Right atrium auricular region (tissue), 2 donors: ENCODE measurements around the gene MMGT1. TPM values are rescaled to one million over a fixed set of nuclear protein-coding genes. Genes with fewer than 3 reads are reported as not detected.

Experiments used
- DNase-seq: peaks from one replicate; pipeline ENCODE4 v3.0.0-alpha.2; 2019; ENCODE audit warnings: low spot score
- H3K27ac ChIP-seq, 2 donors: fragments of 200-600 bp; sonication (generic); 1 replicate in 1 of 2; 2 replicates in 1 of 2; pipeline ENCODE4 v1.5.1; 2016 to 2019
- H3K27me3 ChIP-seq, 2 donors: fragments of 200-600 bp; sonication (generic); one replicate each; pipeline versions ENCODE4 v1.5.1 to v1.6.0; 2017 to 2019
- H3K36me3 ChIP-seq: fragments of 200-600 bp; sonication (generic); one replicate; pipeline ENCODE4 v1.5.1; 2016
- H3K4me1 ChIP-seq, 2 donors: fragments of 200-600 bp; sonication (generic); one replicate each; pipeline versions ENCODE4 v1.5.1 to v1.6.0; 2017 to 2019
- H3K4me3 ChIP-seq, 2 donors: fragments of 200-600 bp; sonication (generic); 1 replicate in 1 of 2; 2 replicates in 1 of 2; pipeline ENCODE4 v1.5.1; 2017 to 2019; ENCODE audit warnings: mild to moderate bottlenecking in 1 of 2, moderate library complexity in 1 of 2
- H3K9me3 ChIP-seq, 2 donors: fragments of 200-600 bp; sonication (generic); one replicate each; pipeline ENCODE4 v1.5.1; 2019
- CTCF ChIP-seq, 2 donors: fragments of 200-600 bp; sonication (generic); IDR thresholded peaks; one replicate each; pipeline ENCODE4 v1.5.1; 2019; ENCODE audit warnings: antibody characterized with exemption in 2 of 2
- total RNA-seq, 2 donors: library from RNA; depleted of rRNA; stranded (reverse); fragments of >200 nt; gene quantifications; one replicate each; pipeline ENCODE4 v1.1.0, GENCODE V29; 2016

The MMGT1 gene
- total RNA-seq: 10 to 100 TPM; 24.0 to 27.6 TPM

- TF ChIP-seq CTCF (IDR thresholded peaks at IDR 0.05): no peak
- Histone ChIP-seq H3K4me3 (peak within 1 kb of the TSS; percentile 59 to 62), H3K27me3 (peaks cover 0 to 4% of the 10 kb centered on the region in 2 donors), H3K36me3 (no peaks in the 10 kb centered on the region), H3K9me3 (no peaks in the 10 kb centered on the region), H3K4me1 (peaks cover 0 to 13% of the 10 kb centered on the region in 2 donors), H3K27ac (peak within 1 kb of the TSS; percentile 85 to 93)
- DNase-seq: peak; percentile 84
Observed at GRCh38 chrX:135973548-135974278, at the start of gene MMGT1. Gene MMGT1, minus strand, starts transcription at chrX:135973988. Its CDS starts 313 bp downstream, at chrX:135973675.

GRCh38 chrX:136021903-136022302, 48.1 kb upstream of the MMGT1 start:
- Histone ChIP-seq H3K9me3 (no peaks in the 10 kb centered on the region), H3K36me3 (no peaks in the 10 kb centered on the region), H3K4me1 (no peaks in the 10 kb centered on the region), H3K27me3 (no peaks in the 10 kb centered on the region), H3K4me3 (no peak overlapping the region), H3K27ac (no peak overlapping the region)
- no peak for TF ChIP-seq CTCF (IDR thresholded peaks at IDR 0.05)
- no peak for DNase-seq

DNA sequence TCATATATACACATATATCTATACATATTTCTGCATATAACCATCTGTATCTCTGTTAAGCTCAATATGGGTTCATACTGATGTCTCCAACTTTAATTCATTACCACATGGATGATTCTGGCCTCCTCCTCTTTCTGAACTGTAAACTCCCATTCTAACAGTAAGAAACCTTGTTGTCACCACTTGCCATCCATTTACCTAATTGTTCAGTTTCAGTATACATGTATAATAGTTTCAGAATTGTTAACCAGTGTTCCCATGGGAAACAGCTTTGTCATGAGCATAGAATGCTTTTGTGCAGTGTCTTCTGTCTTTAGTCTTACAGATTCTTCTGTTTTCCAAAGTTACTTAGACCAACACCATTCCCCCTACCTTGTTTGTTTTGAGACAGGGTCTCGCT, 47.4 kb upstream of the MMGT1 start:
- no peaks in the 10 kb centered on the region for H3K9me3 ChIP-seq
- no peak for DNase-seq
- H3K27ac ChIP-seq: no peak overlapping the region
- H3K4me1 ChIP-seq: no peaks in the 10 kb centered on the region
- no peaks in the 10 kb centered on the region for H3K27me3 ChIP-seq
- no peak for TF ChIP-seq CTCF (IDR thresholded peaks at IDR 0.05)
- no peak overlapping the region for H3K4me3 ChIP-seq
- H3K36me3 ChIP-seq: no peaks in the 10 kb centered on the region

GRCh38 chrX:136019226-136019625, 45.4 kb upstream of the MMGT1 start:
- no peaks in the 10 kb centered on the region for H3K27me3 ChIP-seq
- H3K27ac ChIP-seq: no peak overlapping the region
- H3K9me3 ChIP-seq: no peaks in the 10 kb centered on the region
- DNase-seq: no peak
- no peak for TF ChIP-seq CTCF (IDR thresholded peaks at IDR 0.05)
- no peak overlapping the region for H3K4me3 ChIP-seq
- H3K36me3 ChIP-seq: no peaks in the 10 kb centered on the region
- H3K4me1 ChIP-seq: no peaks in the 10 kb centered on the region

- no peak for DNase-seq
- H3K27ac ChIP-seq: no peak overlapping the region
- no peaks in the 10 kb centered on the region for H3K9me3 ChIP-seq
- H3K4me3 ChIP-seq: no peak overlapping the region
- peaks cover 9% of the 10 kb centered on the region for H3K36me3 ChIP-seq
- no peaks in the 10 kb centered on the region for H3K27me3 ChIP-seq
- no peaks in the 10 kb centered on the region for H3K4me1 ChIP-seq
- no peak for TF ChIP-seq CTCF (IDR thresholded peaks at IDR 0.05)
Observed at GRCh38 chrX:136016881-136017280, 43.1 kb upstream of the MMGT1 start.

DNA sequence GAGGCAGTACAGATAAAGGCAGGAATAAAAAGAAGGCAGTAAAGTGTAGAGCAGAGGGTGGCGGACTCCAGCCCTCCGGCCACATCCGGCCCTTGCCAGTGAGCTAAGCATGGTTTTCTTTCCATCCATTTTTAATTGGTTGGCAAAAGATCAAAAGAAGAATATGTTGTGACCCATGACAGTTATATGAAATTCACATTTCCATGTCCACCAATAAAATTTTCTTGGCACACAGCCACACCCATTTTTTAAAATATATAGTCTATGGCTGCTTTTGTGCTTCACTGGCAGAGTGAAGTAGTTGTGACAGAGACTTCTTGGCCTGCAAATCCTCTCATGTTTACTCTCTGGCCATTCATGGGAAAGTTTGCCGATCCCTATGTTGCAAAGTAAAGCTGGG, 41.2 kb upstream of the MMGT1 start:
- Histone ChIP-seq H3K4me3 (no peak overlapping the region), H3K36me3 (peaks cover 9% of the 10 kb centered on the region), H3K27me3 (no peaks in the 10 kb centered on the region), H3K4me1 (no peaks in the 10 kb centered on the region), H3K9me3 (no peaks in the 10 kb centered on the region), H3K27ac (no peak overlapping the region)
- TF ChIP-seq CTCF (IDR thresholded peaks at IDR 0.05): no peak
- no peak for DNase-seq
